ENCODE data around the gene HCN4.

The HCN4 gene

DNA sequence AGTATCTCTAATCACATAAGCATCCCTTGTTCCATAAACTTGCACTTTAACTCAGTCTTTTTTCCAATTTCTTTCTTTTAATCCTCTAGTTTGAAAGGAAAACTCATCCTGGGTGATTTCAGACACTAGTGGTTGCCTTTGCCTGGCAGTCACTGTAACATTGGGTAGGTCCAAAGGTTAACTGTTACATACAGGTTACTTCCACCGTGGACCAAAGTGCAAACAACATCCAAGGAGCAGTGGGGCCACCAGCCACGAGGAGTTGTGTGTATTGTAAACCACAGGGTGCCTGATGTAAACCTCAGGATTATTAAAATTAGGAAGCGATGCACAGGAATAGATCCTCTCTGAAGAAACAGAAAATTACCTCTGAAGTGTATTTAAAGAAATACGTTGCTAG, 75.0 kb downstream of the HCN4 start:
- DNase-seq: no peak

DNA sequence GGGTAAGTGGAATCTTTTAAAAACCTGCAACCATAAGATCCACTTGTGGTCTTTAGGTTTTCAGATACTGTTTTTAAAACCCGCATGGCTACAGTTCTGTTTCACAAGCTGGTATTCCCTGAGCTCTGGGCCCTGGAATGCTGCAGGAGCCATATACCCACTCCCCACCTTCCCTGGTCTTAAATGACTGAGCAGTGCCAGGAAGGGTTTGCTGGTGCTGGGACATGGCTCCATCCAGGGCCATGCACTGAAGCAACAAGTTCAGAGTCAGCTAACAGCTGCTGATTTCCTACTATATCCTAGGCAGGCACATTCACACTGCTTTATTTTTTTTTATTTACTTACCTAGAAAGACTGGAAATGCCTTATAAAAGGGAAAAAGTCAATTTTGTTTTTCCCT, 77.3 kb downstream of the HCN4 start:
- DNase-seq: no peak

DNA sequence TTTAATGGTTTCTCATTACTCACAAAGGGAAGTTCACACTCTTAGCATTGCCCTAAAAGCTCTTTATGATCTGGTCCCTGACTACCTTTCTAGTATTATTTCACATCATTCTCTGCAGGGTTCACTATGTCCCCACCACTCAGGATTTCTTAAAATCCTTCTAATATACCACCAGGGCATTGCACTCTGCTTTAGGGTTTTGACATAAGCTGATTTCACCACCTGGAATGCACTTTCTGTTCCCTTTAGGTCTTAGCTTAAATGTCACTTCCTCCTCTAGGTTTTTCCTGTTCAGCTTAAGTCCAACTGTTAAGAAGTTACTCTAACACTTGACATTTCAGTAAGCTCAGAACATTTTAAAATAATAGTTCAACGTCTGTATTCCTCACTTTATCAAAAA, 81.7 kb downstream of the HCN4 start:
- no peak for DNase-seq

- DNase-seq: no peak
Measured at GRCh38 chr15:73286311-73286710, 82.4 kb downstream of the HCN4 start.

- no peak for DNase-seq
Measured at GRCh38 chr15:73284090-73284716, 84.6 kb downstream of the HCN4 start.

DNA sequence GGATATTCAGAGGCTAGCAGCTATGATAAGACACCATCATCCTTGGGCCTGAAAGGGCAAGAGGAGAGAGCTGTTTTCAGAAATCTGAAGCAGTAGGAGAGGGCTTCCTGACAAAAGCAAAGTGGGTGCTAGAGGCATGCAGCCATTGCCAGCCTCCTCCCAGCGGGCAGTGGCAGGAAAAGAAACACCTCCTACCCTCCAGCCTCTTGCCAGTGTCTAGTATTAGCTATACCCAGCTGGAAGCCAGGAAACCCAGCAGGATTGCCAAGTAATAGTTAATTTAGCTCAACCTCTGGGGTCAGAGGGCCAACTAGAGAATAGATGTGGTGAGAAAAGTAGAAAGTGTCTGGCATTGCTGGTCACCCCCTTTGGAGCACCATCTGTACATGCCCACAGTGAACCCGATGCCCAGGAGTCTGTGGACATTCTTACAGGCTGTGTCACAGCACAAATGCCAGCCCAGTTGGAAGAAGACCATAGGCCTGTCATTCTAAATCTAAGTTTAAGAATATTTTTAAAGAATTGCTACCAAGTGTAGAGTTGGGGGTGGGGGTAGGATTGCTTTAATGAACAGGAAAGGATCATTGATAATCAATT, 85.3 kb downstream of the HCN4 start:
- no peak for DNase-seq

- DNase-seq: no peak
Measured at GRCh38 chr15:73282567-73283365, 86.0 kb downstream of the HCN4 start.

GRCh38 chr15:73275862-73276261, 92.9 kb downstream of the HCN4 start:
- no peak for DNase-seq

GRCh38 chr15:73273181-73274002, 95.4 kb downstream of the HCN4 start:
- DNase-seq: no peak

DNA sequence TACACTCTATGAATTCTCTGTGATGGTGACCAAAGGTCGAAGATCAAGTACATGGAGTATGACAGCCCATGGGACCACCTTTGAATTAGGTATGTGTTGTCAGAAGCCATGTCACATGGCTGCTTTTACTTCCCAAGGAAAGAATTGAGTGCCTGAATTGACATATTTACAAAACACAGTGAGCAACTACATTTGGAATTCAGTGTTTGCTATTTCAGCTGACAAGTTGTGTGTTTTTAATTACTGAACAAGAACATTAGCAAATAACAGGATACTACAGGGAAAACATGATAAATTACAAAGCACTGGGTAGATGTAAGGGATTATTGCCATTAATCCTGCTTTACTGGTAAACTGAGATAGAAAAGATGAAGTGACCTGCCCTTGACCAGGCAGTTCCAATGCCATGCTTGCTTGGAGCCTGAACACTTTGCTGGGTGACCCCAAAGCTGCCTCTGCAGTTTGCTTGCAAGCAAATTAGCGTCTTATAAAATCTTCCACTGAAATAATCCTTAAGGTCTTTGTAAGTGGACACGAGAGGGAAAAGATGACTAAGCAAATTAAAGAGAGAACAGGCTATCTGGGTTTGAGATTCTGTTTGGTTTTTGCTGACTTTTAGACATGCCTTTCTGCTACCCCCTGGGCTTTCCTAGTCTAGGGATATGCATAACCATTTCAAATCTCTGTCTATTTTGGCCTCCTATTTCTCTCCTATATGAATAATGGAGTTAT, 98.2 kb downstream of the HCN4 start:
- no peak for DNase-seq
